ENCODE results near the gene CHCHD10.

CHCHD10 gene

GRCh38 chr22:23753385-23753784, 14.4 kb downstream of the CHCHD10 start:
- no peak overlapping the region for H3K27ac ChIP-seq (ENCODE audit: low read length)
- no peaks in the 10 kb centered on the region for H3K36me3 ChIP-seq (ENCODE audit: control insufficient read depth in 1 of 2, insufficient read depth in 2 of 2, low read length in 2 of 2)
- H3K27me3 ChIP-seq (ENCODE audit: low read depth, low read length) = no peaks in the 10 kb centered on the region
- no peaks in the 10 kb centered on the region for H3K9me3 ChIP-seq (ENCODE audit: control insufficient read depth in 1 of 2, low read length in 2 of 2)
- peaks cover 7 to 19% of the 10 kb centered on the region in 2 donors for H3K4me1 ChIP-seq (ENCODE audit: control insufficient read depth in 1 of 2, insufficient read depth in 2 of 2, low read length in 2 of 2)
- H3K4me3 ChIP-seq (ENCODE audit: low read depth in 1 of 2, low read length in 2 of 2) = no peak overlapping the region

GRCh38 chr22:23752750-23753149, 15.0 kb downstream of the CHCHD10 start:
- Histone ChIP-seq H3K4me1 (ENCODE audit: control insufficient read depth in 1 of 2, insufficient read depth in 2 of 2, low read length in 2 of 2) (peaks cover 7 to 19% of the 10 kb centered on the region in 2 donors), H3K27me3 (ENCODE audit: low read depth, low read length) (no peaks in the 10 kb centered on the region), H3K27ac (ENCODE audit: low read length) (no peak overlapping the region), H3K4me3 (ENCODE audit: low read depth in 1 of 2, low read length in 2 of 2) (no peak overlapping the region), H3K36me3 (ENCODE audit: control insufficient read depth in 1 of 2, insufficient read depth in 2 of 2, low read length in 2 of 2) (no peaks in the 10 kb centered on the region), H3K9me3 (ENCODE audit: control insufficient read depth in 1 of 2, low read length in 2 of 2) (no peaks in the 10 kb centered on the region)

DNA sequence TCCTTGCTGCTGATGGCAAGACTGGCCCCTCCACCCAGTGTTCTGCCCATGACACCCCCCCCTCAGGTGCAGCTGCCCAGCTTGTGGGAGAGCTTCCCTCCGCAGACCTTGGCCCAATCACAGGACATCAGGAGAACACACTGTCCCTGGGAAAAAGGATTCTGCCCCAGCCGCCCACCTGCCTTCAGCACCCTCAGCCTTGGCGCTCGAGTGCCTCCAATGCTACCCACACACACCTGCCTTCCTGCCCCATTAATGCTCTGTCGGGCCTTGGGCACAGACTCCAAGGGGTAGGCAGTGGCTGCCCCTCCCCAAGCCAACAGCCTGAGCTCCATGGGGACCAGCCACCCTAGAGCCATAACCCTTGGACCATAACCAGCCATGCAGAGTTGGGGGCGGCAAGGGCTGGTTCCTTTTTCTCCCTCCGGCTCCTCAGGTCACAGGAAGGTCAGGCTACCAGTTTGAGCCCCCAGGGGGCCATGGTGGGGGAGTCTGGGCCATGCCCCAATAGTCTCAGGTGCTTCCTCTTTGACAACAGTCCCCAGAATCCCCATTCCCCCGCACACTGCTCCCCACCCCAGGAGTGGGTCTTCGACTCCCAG, 15.6 kb downstream of the CHCHD10 start:
- Histone ChIP-seq H3K4me3 (ENCODE audit: low read depth in 1 of 2, low read length in 2 of 2) (no peak overlapping the region), H3K9me3 (ENCODE audit: control insufficient read depth in 1 of 2, low read length in 2 of 2) (no peaks in the 10 kb centered on the region), H3K4me1 (ENCODE audit: control insufficient read depth in 1 of 2, insufficient read depth in 2 of 2, low read length in 2 of 2) (peaks cover 7 to 19% of the 10 kb centered on the region in 2 donors), H3K36me3 (ENCODE audit: control insufficient read depth in 1 of 2, insufficient read depth in 2 of 2, low read length in 2 of 2) (no peaks in the 10 kb centered on the region), H3K27me3 (ENCODE audit: low read depth, low read length) (no peaks in the 10 kb centered on the region), H3K27ac (ENCODE audit: low read length) (no peak overlapping the region)

GRCh38 chr22:23751441-23751996, 16.3 kb downstream of the CHCHD10 start:
- Histone ChIP-seq H3K4me3 (ENCODE audit: low read depth in 1 of 2, low read length in 2 of 2) (peak overlapping the region; percentile 70 to 77), H3K4me1 (ENCODE audit: control insufficient read depth in 1 of 2, insufficient read depth in 2 of 2, low read length in 2 of 2) (peaks cover 7 to 19% of the 10 kb centered on the region in 2 donors), H3K27ac (ENCODE audit: low read length) (peak overlapping the region; percentile 80), H3K36me3 (ENCODE audit: control insufficient read depth in 1 of 2, insufficient read depth in 2 of 2, low read length in 2 of 2) (no peaks in the 10 kb centered on the region), H3K27me3 (ENCODE audit: low read depth, low read length) (no peaks in the 10 kb centered on the region), H3K9me3 (ENCODE audit: control insufficient read depth in 1 of 2, low read length in 2 of 2) (no peaks in the 10 kb centered on the region)

GRCh38 chr22:23750714-23751440, 16.9 kb downstream of the CHCHD10 start, which contains the start of gene ZNF70:
Gene ZNF70 (minus strand): TSS chr22:23751112. CDS start chr22:23745140, 5,972 bp downstream.
- H3K36me3 ChIP-seq (ENCODE audit: control insufficient read depth in 1 of 2, insufficient read depth in 2 of 2, low read length in 2 of 2) = no peaks in the 10 kb centered on the region
- no peaks in the 10 kb centered on the region for H3K27me3 ChIP-seq (ENCODE audit: low read depth, low read length)
- H3K4me1 ChIP-seq (ENCODE audit: control insufficient read depth in 1 of 2, insufficient read depth in 2 of 2, low read length in 2 of 2) = peaks cover 7 to 19% of the 10 kb centered on the region in 2 donors
- no peaks in the 10 kb centered on the region for H3K9me3 ChIP-seq (ENCODE audit: control insufficient read depth in 1 of 2, low read length in 2 of 2)
- peak within 1 kb of the TSS; percentile 80 for H3K27ac ChIP-seq (ENCODE audit: low read length)
- peak within 1 kb of the TSS; percentile 77 to 79 for H3K4me3 ChIP-seq (ENCODE audit: low read depth in 1 of 2, low read length in 2 of 2)

DNA sequence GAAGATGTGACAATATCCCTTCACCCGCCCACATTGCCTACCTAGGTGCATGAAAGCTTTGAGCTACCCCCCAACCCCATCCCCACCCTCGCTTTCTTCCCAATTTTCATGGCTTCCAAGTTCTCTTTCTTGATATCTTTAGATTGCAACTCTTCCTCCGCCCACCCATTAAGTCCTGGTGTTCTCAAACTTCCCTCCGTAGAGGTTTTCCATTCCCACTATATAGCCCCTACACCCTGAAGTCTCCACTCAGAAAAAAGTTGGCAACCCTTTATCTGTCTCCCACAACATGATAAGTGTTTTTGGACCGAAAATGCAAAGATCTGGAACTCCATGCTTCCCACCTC, 17.4 kb downstream of the CHCHD10 start:
- H3K36me3 ChIP-seq (ENCODE audit: control insufficient read depth in 1 of 2, insufficient read depth in 2 of 2, low read length in 2 of 2) = peaks cover 0 to 1% of the 10 kb centered on the region in 2 donors
- H3K4me3 ChIP-seq (ENCODE audit: low read depth in 1 of 2, low read length in 2 of 2) = peak overlapping the region; percentile 77 to 79
- H3K27me3 ChIP-seq (ENCODE audit: low read depth, low read length) = no peaks in the 10 kb centered on the region
- peaks cover 7 to 19% of the 10 kb centered on the region in 2 donors for H3K4me1 ChIP-seq (ENCODE audit: control insufficient read depth in 1 of 2, insufficient read depth in 2 of 2, low read length in 2 of 2)
- no peaks in the 10 kb centered on the region for H3K9me3 ChIP-seq (ENCODE audit: control insufficient read depth in 1 of 2, low read length in 2 of 2)
- H3K27ac ChIP-seq (ENCODE audit: low read length) = peak overlapping the region; percentile 51

GRCh38 chr22:23749841-23750301, 17.9 kb downstream of the CHCHD10 start:
- peaks cover 0 to 6% of the 10 kb centered on the region in 2 donors for H3K36me3 ChIP-seq (ENCODE audit: control insufficient read depth in 1 of 2, insufficient read depth in 2 of 2, low read length in 2 of 2)
- no peaks in the 10 kb centered on the region for H3K9me3 ChIP-seq (ENCODE audit: control insufficient read depth in 1 of 2, low read length in 2 of 2)
- no peaks in the 10 kb centered on the region for H3K27me3 ChIP-seq (ENCODE audit: low read depth, low read length)
- peaks cover 7 to 19% of the 10 kb centered on the region in 2 donors for H3K4me1 ChIP-seq (ENCODE audit: control insufficient read depth in 1 of 2, insufficient read depth in 2 of 2, low read length in 2 of 2)
- no peak overlapping the region for H3K27ac ChIP-seq (ENCODE audit: low read length)
- H3K4me3 ChIP-seq (ENCODE audit: low read depth in 1 of 2, low read length in 2 of 2) = peak overlapping the region; percentile 77 to 79

GRCh38 chr22:23745791-23746190, 22.0 kb downstream of the CHCHD10 start:
- H3K4me3 ChIP-seq (ENCODE audit: low read depth in 1 of 2, low read length in 2 of 2) = no peak overlapping the region
- H3K9me3 ChIP-seq (ENCODE audit: control insufficient read depth in 1 of 2, low read length in 2 of 2) = no peaks in the 10 kb centered on the region
- H3K36me3 ChIP-seq (ENCODE audit: control insufficient read depth in 1 of 2, insufficient read depth in 2 of 2, low read length in 2 of 2) = peaks cover 14 to 27% of the 10 kb centered on the region in 2 donors
- H3K27me3 ChIP-seq (ENCODE audit: low read depth, low read length) = no peaks in the 10 kb centered on the region
- peaks cover 7 to 13% of the 10 kb centered on the region in 2 donors for H3K4me1 ChIP-seq (ENCODE audit: control insufficient read depth in 1 of 2, insufficient read depth in 2 of 2, low read length in 2 of 2)
- no peak overlapping the region for H3K27ac ChIP-seq (ENCODE audit: low read length)

DNA sequence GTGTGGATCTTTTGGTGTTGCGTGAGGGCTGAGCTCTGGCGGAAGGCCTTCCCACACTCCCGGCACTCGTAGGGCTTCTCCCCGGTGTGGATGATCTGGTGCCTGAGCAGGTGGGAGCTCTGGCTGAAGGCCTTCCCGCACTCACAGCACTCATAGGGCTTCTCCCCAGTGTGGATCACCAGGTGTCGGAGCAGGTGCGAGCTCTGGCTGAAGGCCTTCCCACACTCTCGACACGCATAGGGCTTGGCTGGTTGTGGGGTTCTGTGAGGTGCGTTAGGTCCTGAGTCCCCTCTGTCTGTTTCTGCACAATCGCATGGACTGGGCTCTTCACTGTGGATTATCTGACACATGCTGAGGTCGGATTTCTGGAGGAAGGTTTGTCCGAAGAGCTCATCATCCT, 23.3 kb downstream of the CHCHD10 start:
- Histone ChIP-seq H3K4me1 (ENCODE audit: control insufficient read depth in 1 of 2, insufficient read depth in 2 of 2, low read length in 2 of 2) (peaks cover 0 to under 1% of the 10 kb centered on the region in 2 donors), H3K27ac (ENCODE audit: low read length) (no peak overlapping the region), H3K36me3 (ENCODE audit: control insufficient read depth in 1 of 2, insufficient read depth in 2 of 2, low read length in 2 of 2) (peaks cover 14 to 27% of the 10 kb centered on the region in 2 donors), H3K9me3 (ENCODE audit: control insufficient read depth in 1 of 2, low read length in 2 of 2) (no peaks in the 10 kb centered on the region), H3K4me3 (ENCODE audit: low read depth in 1 of 2, low read length in 2 of 2) (no peak overlapping the region), H3K27me3 (ENCODE audit: low read depth, low read length) (no peaks in the 10 kb centered on the region)

GRCh38 chr22:23744001-23744400, 23.8 kb downstream of the CHCHD10 start:
- Histone ChIP-seq H3K36me3 (ENCODE audit: control insufficient read depth in 1 of 2, insufficient read depth in 2 of 2, low read length in 2 of 2) (peaks cover 14 to 27% of the 10 kb centered on the region in 2 donors), H3K27ac (ENCODE audit: low read length) (no peak overlapping the region), H3K4me1 (ENCODE audit: control insufficient read depth in 1 of 2, insufficient read depth in 2 of 2, low read length in 2 of 2) (no peaks in the 10 kb centered on the region), H3K9me3 (ENCODE audit: control insufficient read depth in 1 of 2, low read length in 2 of 2) (no peaks in the 10 kb centered on the region), H3K4me3 (ENCODE audit: low read depth in 1 of 2, low read length in 2 of 2) (no peak overlapping the region), H3K27me3 (ENCODE audit: low read depth, low read length) (no peaks in the 10 kb centered on the region)

DNA sequence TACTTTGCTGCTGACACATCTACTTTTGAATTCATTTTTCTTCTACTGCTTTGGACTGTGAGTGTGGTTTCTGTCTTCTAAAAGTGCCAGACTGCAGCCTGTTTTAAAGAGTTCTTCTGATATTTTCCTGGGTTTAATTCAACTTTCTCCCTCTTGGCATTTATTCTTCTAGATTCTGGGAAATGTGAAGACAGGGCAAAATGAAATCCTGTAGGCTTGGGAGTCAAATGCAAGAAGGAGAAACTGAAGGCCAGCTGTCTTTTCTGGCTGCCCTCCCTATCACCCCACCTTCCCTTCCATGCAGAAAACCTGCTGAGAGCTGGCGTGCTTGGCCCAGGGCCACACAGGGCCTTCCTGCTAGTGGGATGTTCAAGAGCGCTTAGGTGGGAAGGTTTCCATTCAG, 24.5 kb downstream of the CHCHD10 start:
- H3K27ac ChIP-seq (ENCODE audit: low read length) = no peak overlapping the region
- no peaks in the 10 kb centered on the region for H3K9me3 ChIP-seq (ENCODE audit: control insufficient read depth in 1 of 2, low read length in 2 of 2)
- no peak overlapping the region for H3K4me3 ChIP-seq (ENCODE audit: low read depth in 1 of 2, low read length in 2 of 2)
- no peaks in the 10 kb centered on the region for H3K27me3 ChIP-seq (ENCODE audit: low read depth, low read length)
- H3K4me1 ChIP-seq (ENCODE audit: control insufficient read depth in 1 of 2, insufficient read depth in 2 of 2, low read length in 2 of 2) = no peaks in the 10 kb centered on the region
- peaks cover 14 to 27% of the 10 kb centered on the region in 2 donors for H3K36me3 ChIP-seq (ENCODE audit: control insufficient read depth in 1 of 2, insufficient read depth in 2 of 2, low read length in 2 of 2)

Measured in muscle layer of duodenum (tissue), 2 donors.